SH-SY5Y (cell line): ENCODE measurements around the gene CD47.

Experiments
- GATA2 ChIP-seq: IDR thresholded peaks from 2 replicates; pipeline ENCODE4 v1.6.1; 2011; ENCODE audit warnings: mild to moderate bottlenecking, low read depth, low read length
- GATA3 ChIP-seq: IDR thresholded peaks from 2 replicates; pipeline ENCODE4 v1.6.1; 2011; ENCODE audit warnings: low read depth, mild to moderate bottlenecking, low read length, moderate library complexity

DNA sequence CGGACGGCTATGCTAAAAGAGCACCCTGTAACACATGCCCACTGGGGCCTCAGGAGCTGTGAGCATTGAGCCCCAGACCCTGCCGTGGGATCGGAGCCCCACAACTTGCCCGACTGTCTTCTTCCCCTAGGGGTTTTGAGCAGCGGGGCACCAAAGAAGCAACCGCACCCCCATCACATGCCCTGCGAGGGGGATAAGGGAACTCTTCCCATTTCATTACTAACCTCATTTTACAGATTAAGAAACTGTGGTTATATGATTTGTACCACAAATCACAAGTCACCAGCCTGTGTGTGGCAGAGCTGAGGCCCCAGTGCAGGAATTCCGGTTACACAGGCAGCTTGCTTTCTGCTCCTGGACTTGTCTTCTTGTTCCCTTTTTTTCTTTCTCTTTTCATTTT is 86.2 kb downstream of the CD47 start:
- TF ChIP-seq GATA2 (no peak), GATA3 (no peak)
